Neural progenitor cell (in vitro differentiated cells): ENCODE measurements around the gene RNF175.

Experiments
- CTCF ChIP-seq: fragments of 200-600 bp; sonication (generic); IDR thresholded peaks from 2 replicates; pipeline ENCODE4 v1.5.1; 2017; ENCODE audit warnings: antibody characterized with exemption, mild to moderate bottlenecking
- EZH2 ChIP-seq: fragments of 200-600 bp; sonication (generic); IDR thresholded peaks from 2 replicates; pipeline ENCODE4 v1.6.1; 2017; ENCODE audit warnings: antibody characterized with exemption, mild to moderate bottlenecking, moderate library complexity
- EZH2phosphoT487 ChIP-seq: fragments of 200-600 bp; sonication (generic); IDR thresholded peaks from 2 replicates; pipeline ENCODE4 v1.6.1; 2017; ENCODE audit warnings: antibody characterized with exemption

DNA sequence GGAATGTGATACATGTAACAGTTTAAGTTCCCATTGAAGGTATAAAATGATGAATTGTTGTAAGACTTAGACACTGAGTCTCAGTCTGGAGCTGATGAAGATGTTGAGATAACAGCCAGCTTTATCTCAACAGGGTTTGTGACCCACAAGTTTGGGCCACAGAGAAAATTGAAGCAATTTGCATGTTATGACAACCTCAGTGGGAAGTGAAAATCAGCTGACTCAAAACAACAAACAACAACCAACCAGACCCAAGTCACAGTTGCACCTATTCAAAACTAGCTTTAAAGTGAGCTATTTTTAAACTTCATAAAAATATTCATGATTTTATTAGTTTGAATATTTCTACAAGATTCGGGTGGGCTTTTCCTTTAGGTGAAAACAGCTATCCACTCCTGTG is 21.1 kb upstream of the RNF175 start:
- TF ChIP-seq CTCF (no peak), EZH2 (no peak), EZH2phosphoT487 (no peak)
